ENCODE data around the gene FN1. TPM values are rescaled to one million over a fixed set of nuclear protein-coding genes. Genes with fewer than 3 reads are reported as not detected.
"Not testable (repeated sequence)": the region's sequence is repeated elsewhere in the genome, so short reads cannot be mapped to it uniquely, and the experiment has no call there.

The FN1 gene
- total RNA-seq, 2 donors from 2014 or later: 369 to 1,092 TPM

- no peak overlapping the region for H3K27ac ChIP-seq
- H3K27me3 ChIP-seq: no peaks in the 10 kb centered on the region
- no peak for TF ChIP-seq CTCF (IDR thresholded peaks at IDR 0.05)
- H3K36me3 ChIP-seq: peaks cover under 1% of the 10 kb centered on the region
- no peak overlapping the region for H3K4me3 ChIP-seq
- DNase-seq (ENCODE audit: low spot score): no peak
- peaks cover 0 to 7% of the 10 kb centered on the region in 2 donors for H3K4me1 ChIP-seq
- H3K9me3 ChIP-seq: no peaks in the 10 kb centered on the region
Measured at GRCh38 chr2:215313255-215313613, 122.6 kb downstream of the FN1 start.

- peak; percentile 96 for DNase-seq (ENCODE audit: low spot score)
Measured at GRCh38 chr2:215311625-215312396, 124.1 kb downstream of the FN1 start, which contains the start of gene ATIC. ATIC (plus strand) TSS chr2:215312059; CDS start chr2:215312143, 84 bp downstream.

GRCh38 chr2:215311259-215311624 is 124.6 kb downstream of the FN1 start:
- H3K36me3 ChIP-seq; H3K4me1 ChIP-seq; H3K9me3 ChIP-seq; H3K27me3 ChIP-seq; DNase-seq (ENCODE audit: low spot score): not testable (repeated sequence)
- Histone ChIP-seq H3K27ac (peak overlapping the region; percentile 63 to 75), H3K4me3 (peak overlapping the region; percentile 42 to 72)

More at GRCh38 chr2:215311625-215312396, 124.1 kb downstream of the FN1 start, which contains the start of gene ATIC:
- Histone ChIP-seq H3K4me1 (peaks cover 0 to 7% of the 10 kb centered on the region in 2 donors), H3K27ac (peak within 1 kb of the TSS; percentile 63 to 75), H3K9me3 (no peaks in the 10 kb centered on the region), H3K4me3 (peak within 1 kb of the TSS; percentile 42 to 72), H3K36me3 (no peaks in the 10 kb centered on the region), H3K27me3 (no peaks in the 10 kb centered on the region)
- peak in 1 of 2 donors; percentile 47 for TF ChIP-seq CTCF (IDR thresholded peaks at IDR 0.05)

Other genes starting within 250 kb of the FN1 start
- gene ATIC, start 124.0 kb downstream of the FN1 start, total RNA-seq: 10 to 100 TPM; 13.8 to 25.0 TPM

Data from right atrium auricular region (tissue), 2 donors.